Dermis microvascular lymphatic vessel endothelial cell (primary cell): ENCODE results near the gene MFRP. TPM values are rescaled to one million over a fixed set of nuclear protein-coding genes. Genes with fewer than 3 reads are reported as not detected.

Source experiments
- DNase-seq, 2 donors: peaks; one replicate each; pipeline versions ENCODE4 v3.0.0 to v3.0.0-alpha.2; 2010; ENCODE audit warnings: low read depth in 2 of 2
- total RNA-seq: library from RNA; depleted of rRNA; stranded (reverse); fragments of >200 nt; gene quantifications from 2 replicates; pipeline ENCODE4 v1.2.1, GENCODE V29; 2014

MFRP gene
- total RNA-seq, 1 donor from 2014 or later, result not detected

DNA sequence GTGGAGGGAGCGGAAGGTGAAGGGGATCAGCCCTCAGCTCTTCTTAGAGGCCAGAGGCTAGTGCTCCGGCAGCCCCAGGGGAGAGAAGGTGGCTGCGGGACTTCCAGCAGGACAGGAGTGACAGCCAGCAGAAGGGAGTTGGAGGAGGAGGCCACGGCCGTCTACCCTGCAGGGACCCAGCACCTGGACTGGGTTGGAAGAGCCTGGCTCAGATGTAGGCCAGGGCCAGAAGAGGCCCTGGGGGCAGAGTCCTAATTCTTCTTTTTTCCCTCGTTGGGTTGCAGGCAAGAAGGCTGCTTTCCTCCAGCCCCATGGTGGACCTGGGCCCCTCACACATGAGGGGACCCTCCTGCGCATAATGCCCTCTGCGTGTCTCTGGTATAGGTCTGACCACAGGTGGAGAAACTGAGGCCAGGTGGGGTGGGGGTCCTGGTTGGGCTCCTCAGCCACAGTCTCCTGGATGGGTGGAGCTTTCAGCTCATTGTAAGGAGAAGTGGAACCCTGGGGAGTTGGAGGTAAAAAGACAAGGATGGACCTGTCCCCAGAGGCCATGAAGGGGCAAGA, 27.3 kb downstream of the MFRP start:
- DNase-seq, result no peak

DNA sequence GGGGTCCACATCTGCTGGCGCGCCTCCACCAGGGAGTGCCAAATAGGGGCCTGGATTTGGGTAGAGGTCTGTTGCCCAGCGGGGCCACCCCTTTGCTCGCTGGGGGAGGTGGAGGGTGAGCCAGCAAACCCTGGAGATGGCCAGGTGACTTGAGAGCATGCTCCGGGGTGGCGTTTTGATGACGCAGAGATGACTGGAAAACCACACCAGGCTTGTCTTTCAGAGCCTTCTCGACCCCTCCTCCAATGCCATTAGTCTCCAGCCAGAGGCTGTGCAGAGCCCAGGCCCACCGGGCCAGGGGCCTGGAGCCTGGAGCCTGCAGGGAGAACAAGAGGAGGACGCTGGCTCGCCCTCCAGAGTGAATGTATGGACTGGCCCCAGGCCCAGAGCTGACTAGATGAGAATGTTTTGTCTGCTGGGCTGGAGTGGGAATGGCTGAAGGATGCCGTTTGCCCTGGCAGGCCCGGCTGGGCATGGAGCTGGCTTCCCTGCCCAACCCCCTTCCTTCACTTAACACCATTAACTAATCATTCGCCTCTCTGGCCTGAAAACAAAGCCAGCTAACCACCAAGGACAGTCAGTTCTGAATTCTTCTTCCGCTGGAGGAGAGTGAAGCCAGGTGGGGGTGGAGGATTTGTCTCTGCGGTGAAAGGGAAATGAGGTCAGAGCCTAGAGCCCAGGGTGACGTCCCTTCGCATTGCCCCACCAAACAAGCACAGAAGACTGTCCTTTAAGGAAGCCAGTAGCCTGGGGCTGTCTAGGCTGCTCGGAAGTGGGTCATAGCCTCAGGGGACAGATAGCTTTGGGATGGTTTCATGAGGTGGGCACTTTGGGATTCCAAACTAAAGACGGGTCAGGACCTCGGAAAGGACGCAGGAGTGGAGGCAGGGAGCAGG, 28.0 kb downstream of the MFRP start:
- DNase-seq, result peak in 1 of 2 donors; percentile 78

GRCh38 chr11:119317592-119318239, 28.8 kb downstream of the MFRP start:
- DNase-seq, result no peak

- peak in 1 of 2 donors; percentile 72 for DNase-seq
Observed at GRCh38 chr11:119316729-119317591, 29.5 kb downstream of the MFRP start, which contains the start of gene MCAM. Gene MCAM, minus strand, starts transcription at chr11:119317130. Its CDS starts 29 bp downstream, at chr11:119317101.

DNA sequence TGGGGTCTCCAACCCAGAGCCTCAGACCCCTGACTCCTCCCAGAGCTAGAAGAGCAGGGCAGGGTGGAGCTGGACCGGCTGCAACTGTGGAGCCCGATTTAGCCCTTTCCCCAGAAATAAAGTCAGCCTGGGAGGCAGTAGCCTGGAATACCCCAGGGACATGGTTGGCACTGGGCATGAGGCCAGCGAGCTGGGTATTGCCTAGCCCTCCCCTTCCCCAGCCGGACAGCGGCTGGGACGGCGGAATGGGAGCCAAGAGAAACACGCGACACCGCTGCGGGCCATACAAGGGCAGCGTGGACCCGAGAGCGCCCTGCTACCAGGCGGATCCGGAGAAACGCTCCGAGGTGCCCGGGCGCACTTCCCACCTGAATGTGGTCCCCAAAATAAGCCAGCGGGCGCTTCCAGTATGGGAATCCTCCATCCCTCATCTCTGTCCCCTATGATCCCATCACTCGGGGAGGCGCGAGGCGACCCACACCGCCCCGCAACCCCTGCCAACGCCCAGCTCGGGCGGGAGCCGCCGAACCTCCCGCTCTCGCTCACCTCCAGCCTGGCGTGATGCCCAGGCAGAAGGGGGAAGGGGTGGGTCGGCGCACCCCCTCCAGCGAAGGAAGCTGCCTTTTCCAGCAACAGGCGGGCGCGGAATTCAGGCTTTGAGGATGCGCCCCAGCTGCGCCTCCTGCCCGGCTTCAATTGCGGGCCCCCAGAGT, 30.3 kb downstream of the MFRP start:
- peak in 1 of 2 donors; percentile 61 for DNase-seq

- DNase-seq, result peak in 1 of 2 donors; percentile 43
Observed at GRCh38 chr11:119315131-119316015, 31.1 kb downstream of the MFRP start.

DNA sequence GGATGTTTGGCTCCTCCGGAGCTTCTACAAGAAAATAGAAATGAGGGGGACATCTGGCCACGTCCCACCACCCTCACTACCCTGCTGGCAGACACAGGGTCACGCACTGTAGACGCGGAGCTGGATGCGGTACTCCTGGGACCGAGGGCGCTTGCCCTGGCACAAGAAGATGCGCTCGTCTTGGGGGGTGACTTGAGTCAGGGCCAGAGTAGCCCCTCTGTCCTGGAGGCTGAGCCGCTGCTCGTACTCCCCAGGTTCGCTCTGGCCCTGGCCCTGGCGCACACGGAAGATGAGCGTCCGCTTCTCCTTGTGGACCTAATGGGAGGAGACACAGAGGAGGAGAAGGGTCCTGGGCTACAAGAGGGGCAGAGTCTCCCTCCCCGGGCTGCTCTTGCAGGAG, 31.8 kb downstream of the MFRP start:
- DNase-seq, result no peak

DNA sequence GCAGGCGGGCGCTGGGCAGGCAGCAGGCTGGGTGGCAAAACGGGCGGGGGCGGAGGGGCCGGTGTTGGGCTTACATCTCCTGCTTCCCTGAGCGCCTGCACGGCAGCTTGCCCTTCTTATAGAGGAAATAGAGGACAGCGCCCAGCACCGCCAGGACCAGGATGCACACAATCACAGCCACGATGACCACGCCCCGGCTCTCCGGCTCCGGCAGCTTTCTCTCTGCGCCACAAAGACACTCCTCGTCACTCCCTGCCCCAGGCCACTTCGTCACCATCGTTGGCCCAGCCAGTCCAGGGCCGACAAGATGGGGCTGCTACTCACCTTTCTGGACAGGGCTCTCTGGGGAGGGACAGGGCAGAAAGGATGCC, 35.8 kb downstream of the MFRP start:
- no peak for DNase-seq

DNA sequence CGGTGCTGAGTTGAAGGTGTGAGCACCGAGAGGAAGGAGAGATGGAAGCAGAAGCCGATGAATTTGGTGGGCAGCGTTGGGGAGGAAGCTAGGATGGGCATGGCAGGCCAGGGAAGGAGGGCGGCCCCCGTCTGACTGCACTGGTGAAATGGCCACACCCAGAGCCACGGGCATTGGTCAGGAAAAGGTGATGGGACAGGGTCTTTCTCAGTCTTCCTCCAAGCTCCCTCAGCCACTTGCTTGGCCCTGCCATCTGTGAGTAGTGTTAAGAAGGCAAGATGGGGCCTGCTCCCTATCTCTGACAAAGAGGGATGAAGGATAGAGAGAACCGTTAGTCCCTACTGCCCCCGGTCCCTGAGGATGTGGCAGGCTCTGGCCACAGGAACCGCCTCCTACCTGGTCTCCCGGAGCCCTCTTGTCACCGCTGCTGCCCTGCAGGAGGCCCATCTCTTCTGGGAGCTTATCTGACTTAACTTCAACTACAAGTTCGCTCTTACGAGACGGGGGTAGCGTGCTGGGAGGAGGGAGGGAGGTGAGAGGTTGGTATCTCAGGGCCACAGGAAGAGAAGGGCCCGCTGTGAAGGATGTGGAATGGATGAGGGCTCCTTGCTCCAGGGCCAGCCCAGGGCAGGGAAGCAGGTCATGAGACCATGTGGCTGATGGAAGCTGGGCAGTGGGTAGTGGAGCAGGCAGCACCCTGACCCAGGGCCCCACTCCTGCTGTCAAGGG, 36.4 kb downstream of the MFRP start:
- no peak for DNase-seq

GRCh38 chr11:119309411-119309810, 37.1 kb downstream of the MFRP start:
- no peak for DNase-seq

DNA sequence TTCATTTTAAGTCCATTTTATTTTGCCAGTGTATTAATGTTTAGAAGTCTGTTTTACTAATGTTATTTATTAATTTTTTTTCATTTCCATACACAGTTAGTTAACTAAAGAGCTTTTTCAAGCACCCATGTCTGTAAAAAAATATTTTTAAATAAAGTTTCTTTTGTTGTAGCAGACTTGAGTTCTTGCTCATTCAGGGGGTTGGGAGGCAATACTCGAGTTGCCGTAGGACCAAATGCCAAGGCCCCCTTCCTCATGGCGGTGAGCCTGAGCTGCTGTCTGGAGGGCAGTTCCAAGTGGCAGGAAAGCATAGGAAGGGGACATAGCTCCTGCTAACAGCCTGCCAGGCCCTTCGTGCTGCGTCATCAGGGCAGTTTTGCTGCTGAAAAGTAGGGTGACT, 38.5 kb downstream of the MFRP start:
- DNase-seq, result no peak

DNA sequence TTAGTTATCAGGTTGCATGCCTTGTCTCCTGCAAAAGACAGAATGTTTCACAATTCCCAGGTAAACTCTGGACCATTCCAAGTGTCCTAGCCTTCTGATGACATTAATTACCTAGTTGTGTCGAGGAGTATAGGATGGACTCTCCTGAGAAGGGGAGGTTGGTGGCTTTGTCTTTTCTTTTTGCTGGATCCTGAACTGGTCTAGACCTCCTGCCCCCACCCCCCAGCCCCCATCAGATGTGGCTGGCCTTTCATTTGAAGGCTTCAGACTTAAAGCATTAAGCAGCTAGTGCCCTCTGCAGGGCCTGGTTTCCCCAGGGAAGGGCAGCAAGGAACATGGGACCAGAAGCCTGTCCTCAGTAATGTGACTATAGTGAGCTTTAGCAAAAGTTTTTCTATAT, 39.3 kb downstream of the MFRP start:
- peak in 1 of 2 donors; percentile 32 for DNase-seq

DNA sequence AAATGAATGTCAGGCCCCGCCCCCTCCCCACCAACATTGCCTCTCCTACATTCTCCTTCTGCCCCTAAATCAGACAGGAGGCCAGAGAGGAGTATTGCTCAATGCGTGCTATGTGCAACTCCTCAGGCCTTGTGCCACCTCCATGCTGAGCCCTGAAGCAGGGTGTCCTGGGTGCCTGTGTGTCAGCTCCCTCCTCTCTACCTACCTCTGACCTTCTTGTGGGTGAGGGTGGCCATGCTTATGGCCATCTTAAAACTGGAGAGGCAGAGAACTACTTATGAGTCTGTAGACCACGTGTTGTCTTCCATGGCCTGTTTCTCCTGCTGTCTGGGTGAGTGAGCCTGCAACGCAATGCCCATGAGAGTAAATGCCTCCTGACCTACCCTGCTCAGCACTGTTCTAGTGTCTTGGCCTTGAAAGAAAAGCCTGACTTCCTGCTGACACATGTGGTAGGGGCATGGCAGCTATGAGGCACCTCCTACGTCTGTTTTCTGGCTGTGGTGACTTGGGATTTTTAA, 40.1 kb downstream of the MFRP start:
- peak in 1 of 2 donors; percentile 20 for DNase-seq

- no peak for DNase-seq
Observed at GRCh38 chr11:119305556-119306372, 40.7 kb downstream of the MFRP start.

DNA sequence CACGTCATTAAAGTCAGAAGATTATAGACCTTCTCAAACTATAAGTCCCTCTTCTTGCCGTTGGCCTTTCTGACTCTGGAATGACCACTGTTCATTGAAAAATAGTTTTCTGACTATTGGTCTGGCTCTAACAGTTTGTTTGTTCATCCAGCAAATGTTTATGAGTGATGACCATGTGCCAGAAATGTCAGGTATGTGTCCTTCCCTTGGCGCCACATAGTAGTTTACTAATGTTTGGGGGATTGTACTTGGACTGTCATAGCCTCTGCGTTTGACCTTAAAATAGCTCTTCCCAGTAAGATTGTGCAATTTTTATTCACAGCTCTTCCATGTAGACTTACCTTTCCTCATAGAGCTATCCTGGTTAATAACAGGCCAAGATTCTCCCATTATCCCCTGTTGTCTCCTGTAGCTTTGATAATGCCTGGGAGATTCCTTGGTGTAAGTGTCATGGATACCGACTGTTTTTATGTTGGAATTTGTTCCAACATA, 43.2 kb downstream of the MFRP start:
- DNase-seq, result no peak

GRCh38 chr11:119300198-119300964, 46.1 kb downstream of the MFRP start:
- DNase-seq, result no peak

GRCh38 chr11:119299416-119299815, 47.1 kb downstream of the MFRP start:
- no peak for DNase-seq
